ENCODE data around the gene RASL10A. TPM values are rescaled to one million over a fixed set of nuclear protein-coding genes. Genes with fewer than 3 reads are reported as not detected.

The RASL10A gene
- total RNA-seq, 1 experiment from 2014 or later: 1.6 TPM

DNA sequence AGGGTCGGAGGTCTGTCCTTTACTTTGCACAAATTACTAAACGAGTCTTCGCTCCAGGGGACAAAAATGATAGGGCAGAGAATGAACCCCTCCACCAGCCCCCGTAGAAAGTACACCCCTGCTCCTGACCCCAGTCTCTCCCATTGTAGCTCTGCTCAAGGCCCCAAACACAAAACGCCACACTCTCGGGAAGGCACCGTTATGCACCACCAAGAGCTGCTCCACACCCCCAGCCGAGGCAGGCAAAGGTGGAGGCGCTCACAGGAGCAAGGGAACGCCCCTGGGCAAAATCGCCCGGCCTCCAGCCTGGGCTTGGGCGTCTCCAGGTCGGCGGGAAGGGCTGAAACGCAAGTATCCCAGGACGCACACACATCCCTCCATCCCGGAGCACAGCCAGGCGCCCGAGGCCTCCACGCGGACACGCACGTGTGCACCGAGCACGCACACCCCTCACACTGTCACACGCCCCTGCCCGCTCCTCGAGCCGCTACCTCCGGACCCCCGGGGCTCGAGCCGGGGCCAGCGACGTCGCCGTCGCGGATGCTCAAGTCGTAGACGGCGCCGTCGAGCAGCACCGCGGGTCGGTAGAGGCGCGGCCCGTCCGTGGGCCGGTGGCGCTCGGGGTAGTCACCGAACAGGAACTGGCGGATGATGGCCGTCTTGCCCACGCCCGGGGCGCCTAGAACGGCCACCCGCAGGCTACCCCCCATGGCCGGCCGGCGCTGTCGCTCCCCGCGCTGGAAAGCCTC lies 786 bp downstream of the RASL10A start:
- Mint-ChIP-seq H3K27ac (ENCODE audit: unreplicated experiment) (no peak overlapping the region), H3K36me3 (ENCODE audit: insufficient read depth, unreplicated experiment) (peaks cover 26% of the 10 kb centered on the region), H3K4me3 (ENCODE audit: low read depth, unreplicated experiment) (peak overlapping the region; percentile 38), H3K9me3 (ENCODE audit: low read depth, unreplicated experiment) (no peaks in the 10 kb centered on the region), H3K4me1 (ENCODE audit: low read depth, unreplicated experiment) (peaks cover 29% of the 10 kb centered on the region), H3K27me3 (ENCODE audit: unreplicated experiment) (peaks cover 40% of the 10 kb centered on the region)
- intact Hi-C loops (cut with micrococcal nuclease; ENCODE audit: unreplicated experiment): no loop called here
- TF ChIP-seq, protein P1, sequence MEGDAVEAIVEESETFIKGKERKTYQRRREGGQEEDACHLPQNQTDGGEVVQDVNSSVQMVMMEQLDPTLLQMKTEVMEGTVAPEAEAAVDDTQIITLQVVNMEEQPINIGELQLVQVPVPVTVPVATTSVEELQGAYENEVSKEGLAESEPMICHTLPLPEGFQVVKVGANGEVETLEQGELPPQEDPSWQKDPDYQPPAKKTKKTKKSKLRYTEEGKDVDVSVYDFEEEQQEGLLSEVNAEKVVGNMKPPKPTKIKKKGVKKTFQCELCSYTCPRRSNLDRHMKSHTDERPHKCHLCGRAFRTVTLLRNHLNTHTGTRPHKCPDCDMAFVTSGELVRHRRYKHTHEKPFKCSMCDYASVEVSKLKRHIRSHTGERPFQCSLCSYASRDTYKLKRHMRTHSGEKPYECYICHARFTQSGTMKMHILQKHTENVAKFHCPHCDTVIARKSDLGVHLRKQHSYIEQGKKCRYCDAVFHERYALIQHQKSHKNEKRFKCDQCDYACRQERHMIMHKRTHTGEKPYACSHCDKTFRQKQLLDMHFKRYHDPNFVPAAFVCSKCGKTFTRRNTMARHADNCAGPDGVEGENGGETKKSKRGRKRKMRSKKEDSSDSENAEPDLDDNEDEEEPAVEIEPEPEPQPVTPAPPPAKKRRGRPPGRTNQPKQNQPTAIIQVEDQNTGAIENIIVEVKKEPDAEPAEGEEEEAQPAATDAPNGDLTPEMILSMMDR (IDR thresholded peaks at IDR 0.05; ENCODE audit: unreplicated experiment): no peak
- BruUV-seq (replicated peaks): no TSS peak
- DNase-seq: peak; percentile 35
- CTCF ChIA-PET: no interaction called here

GRCh38 chr22:29313576-29314466 lies 1.7 kb downstream of the RASL10A start:
- intact Hi-C loops (cut with micrococcal nuclease; ENCODE audit: unreplicated experiment): no loop called here
- Mint-ChIP-seq H3K36me3 (ENCODE audit: insufficient read depth, unreplicated experiment) (peaks cover 26% of the 10 kb centered on the region), H3K27me3 (ENCODE audit: unreplicated experiment) (peaks cover 40% of the 10 kb centered on the region), H3K27ac (ENCODE audit: unreplicated experiment) (no peak overlapping the region), H3K4me1 (ENCODE audit: low read depth, unreplicated experiment) (peaks cover 38% of the 10 kb centered on the region), H3K9me3 (ENCODE audit: low read depth, unreplicated experiment) (no peaks in the 10 kb centered on the region), H3K4me3 (ENCODE audit: low read depth, unreplicated experiment) (peak overlapping the region; percentile 38)
- DNase-seq: no peak
- TF ChIP-seq, protein P1 (IDR thresholded peaks at IDR 0.05; ENCODE audit: unreplicated experiment): no peak
- no TSS peak for BruUV-seq (replicated peaks)
- CTCF ChIA-PET: no interaction called here

DNA sequence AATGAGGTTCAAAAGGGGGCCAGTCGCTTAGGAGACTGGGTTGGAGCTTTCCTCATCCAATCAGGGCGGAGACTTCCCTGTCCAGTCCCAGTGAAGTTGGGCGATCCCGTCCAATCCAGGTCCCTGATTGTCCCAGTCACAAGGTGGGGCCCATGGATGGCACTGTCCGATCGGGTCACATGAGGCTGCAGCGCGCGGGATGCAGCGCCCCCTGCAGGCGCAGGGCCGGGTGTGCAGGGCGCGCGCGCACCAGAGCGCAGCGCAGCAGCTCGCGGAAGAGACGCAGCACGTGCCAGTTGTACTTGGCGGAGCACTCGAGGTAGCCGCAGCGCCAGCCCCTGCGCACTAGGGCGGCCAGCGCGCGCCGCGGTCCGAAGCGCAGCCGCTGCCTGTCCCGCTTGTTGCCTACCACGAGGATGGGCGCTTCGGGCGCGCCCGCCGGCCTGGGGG lies 2.3 kb downstream of the RASL10A start:
- TF ChIP-seq, protein P1 (IDR thresholded peaks at IDR 0.05; ENCODE audit: unreplicated experiment): peak; percentile 50
- no TSS peak for BruUV-seq (replicated peaks)
- peaks cover 41% of the 10 kb centered on the region for H3K4me1 Mint-ChIP-seq (ENCODE audit: low read depth, unreplicated experiment)
- H3K27ac Mint-ChIP-seq (ENCODE audit: unreplicated experiment): no peak overlapping the region
- no peaks in the 10 kb centered on the region for H3K9me3 Mint-ChIP-seq (ENCODE audit: low read depth, unreplicated experiment)
- H3K4me3 Mint-ChIP-seq (ENCODE audit: low read depth, unreplicated experiment): no peak overlapping the region
- CTCF ChIA-PET: no interaction called here
- H3K36me3 Mint-ChIP-seq (ENCODE audit: insufficient read depth, unreplicated experiment): peaks cover 30% of the 10 kb centered on the region
- DNase-seq: no peak
- H3K27me3 Mint-ChIP-seq (ENCODE audit: unreplicated experiment): peaks cover 40% of the 10 kb centered on the region
- intact Hi-C loops (cut with micrococcal nuclease; ENCODE audit: unreplicated experiment): no loop called here

GRCh38 chr22:29312218-29313125 lies 3.0 kb downstream of the RASL10A start:
- peaks cover 38% of the 10 kb centered on the region for H3K27me3 Mint-ChIP-seq (ENCODE audit: unreplicated experiment)
- H3K4me1 Mint-ChIP-seq (ENCODE audit: low read depth, unreplicated experiment): peaks cover 41% of the 10 kb centered on the region
- no peaks in the 10 kb centered on the region for H3K9me3 Mint-ChIP-seq (ENCODE audit: low read depth, unreplicated experiment)
- no peak for DNase-seq
- CTCF ChIA-PET: no interaction called here
- no peak overlapping the region for H3K4me3 Mint-ChIP-seq (ENCODE audit: low read depth, unreplicated experiment)
- intact Hi-C loops (cut with micrococcal nuclease; ENCODE audit: unreplicated experiment): no loop called here
- peak overlapping the region; percentile 83 for H3K27ac Mint-ChIP-seq (ENCODE audit: unreplicated experiment)
- TF ChIP-seq, protein P1 (IDR thresholded peaks at IDR 0.05; ENCODE audit: unreplicated experiment): no peak
- H3K36me3 Mint-ChIP-seq (ENCODE audit: insufficient read depth, unreplicated experiment): peaks cover 34% of the 10 kb centered on the region
- TSS peak; percentile 26 for BruUV-seq (replicated peaks)
